GM21529 (cell line): ENCODE data around the gene NHSL2.
"Not testable (repeated sequence)": the region's sequence is repeated elsewhere in the genome, so short reads cannot be mapped to it uniquely, and the experiment has no call there.

ENCODE experiments used
- ATAC-seq: cut with Tn5 transposase; IDR thresholded peaks from one replicate; pipeline ENCODE4 v1.9.1; 2021; ENCODE audit not compliant: unreplicated experiment

NHSL2 gene

DNA sequence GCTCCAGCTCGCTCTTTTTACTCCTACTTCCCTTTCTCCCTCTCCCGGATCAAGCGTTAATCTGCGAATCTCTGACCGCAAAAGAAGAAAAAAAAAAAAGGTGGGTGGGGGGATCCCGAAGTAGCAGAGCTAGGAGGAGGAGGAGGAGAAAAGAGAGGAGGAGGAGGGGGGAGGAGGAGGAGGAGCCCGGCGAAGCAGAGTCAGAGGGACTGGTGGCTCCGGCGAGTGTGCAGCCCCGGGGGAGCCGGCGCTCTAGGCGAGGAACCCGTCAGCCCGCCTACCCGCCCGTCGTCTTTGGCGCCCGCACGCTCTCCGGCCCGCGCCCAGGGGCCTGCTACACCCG, at the start of gene NHSL2:
NHSL2 (plus strand) TSS at position 203 of the 343 bp plus-strand sequence.
- ATAC-seq = no peak

DNA sequence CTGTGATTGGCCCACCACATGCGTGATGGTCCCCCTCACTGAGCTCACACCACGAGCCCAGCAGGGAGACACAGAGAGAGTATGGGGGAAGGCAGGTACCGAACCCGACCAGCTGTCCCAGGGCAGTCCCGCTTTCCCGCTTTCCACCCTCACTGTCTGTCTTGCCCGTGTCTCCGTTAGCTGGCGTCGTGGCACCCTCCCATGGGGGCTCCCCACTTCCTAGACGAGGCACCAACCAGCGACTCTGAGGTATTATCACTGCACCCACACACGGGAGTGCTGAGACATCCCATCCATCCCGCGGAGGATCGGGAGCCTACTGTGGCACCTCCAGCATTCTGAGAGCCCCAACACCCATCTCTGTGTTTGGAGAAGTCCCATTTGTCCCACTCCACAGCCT, 43.0 kb upstream of the NHSL2 start:
- ATAC-seq = no peak

DNA sequence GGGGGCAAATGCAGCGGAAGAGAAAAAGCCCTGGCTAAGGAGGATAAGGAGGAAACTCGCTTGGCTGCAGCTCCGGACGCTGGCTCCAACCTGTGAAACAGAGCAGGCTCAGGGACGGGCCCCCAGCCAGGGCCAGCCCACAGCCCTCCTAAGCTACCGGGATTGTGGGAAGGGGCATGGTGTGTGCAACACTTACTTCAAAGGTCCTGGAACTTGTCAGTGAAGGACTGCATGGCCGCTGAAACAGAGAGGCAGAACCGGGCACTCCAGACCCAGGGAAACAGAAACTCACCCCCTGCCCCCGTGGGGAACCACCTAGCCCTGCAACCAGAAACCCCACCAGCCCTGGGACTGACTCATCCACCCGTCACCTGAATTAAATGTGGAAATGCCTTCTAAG, 41.1 kb upstream of the NHSL2 start:
- ATAC-seq = not testable (repeated sequence)

DNA sequence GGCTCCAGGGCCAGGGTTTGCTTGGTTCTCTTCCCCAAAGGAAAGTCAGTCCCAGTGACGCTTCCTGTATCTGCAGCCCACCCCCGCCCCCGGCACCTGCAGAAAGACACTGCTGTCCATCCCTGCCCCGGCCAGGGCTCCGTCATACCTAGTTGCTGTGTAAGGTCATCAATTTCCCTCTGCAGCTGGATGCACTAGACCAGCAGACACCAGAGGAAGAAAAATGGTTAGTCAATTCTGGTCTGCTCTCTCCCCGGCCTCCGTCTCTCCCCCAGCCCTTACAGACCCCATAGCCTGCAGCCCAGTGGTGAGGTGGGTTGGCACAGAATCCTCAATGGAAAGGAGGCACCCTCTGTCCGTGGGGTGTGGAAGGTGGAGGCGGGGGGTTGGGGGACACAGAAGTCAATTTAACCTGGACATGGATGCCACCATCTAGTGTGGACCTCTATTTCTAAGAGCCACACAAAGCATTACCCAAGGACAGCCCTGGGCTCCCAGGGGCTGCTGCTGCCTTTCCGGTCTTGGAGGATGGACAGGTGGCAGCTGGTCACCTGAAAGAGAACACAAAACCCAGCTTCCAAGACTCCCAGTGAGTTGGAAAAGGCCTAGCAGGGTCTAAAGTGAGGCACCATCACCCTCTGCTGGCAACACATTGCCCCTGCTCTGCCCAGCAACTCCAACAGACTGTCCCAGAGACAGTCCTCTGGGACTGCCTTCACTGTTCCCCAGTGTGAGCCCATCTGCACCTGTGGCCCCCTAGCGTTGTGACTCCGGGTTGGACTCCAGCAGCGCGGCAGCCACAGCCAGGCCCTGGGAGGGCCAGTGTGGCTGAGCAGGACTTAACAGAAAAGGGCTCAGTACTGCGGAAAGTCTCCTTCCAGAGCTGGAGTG, 40.2 kb upstream of the NHSL2 start:
- no peak for ATAC-seq

DNA sequence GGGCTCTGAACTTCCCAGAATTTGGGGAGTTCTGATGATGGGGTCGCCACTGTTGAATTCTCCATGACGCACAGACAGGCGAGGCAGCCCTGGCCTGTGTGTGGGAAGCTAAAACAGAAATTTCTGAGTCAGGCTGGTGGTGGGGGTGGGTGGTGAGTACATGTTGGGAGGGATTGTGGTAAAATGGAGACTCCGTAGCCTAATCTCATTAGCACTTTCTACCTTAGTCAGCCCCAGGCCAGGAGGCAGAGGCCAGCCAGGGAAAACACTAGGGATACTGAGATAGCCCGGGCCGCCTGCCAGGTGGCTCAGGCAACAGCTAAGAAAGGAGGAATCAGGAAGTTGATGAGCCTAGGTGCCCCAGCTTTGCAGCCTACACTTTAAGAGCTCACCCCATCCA, 39.3 kb upstream of the NHSL2 start:
- ATAC-seq = no peak

DNA sequence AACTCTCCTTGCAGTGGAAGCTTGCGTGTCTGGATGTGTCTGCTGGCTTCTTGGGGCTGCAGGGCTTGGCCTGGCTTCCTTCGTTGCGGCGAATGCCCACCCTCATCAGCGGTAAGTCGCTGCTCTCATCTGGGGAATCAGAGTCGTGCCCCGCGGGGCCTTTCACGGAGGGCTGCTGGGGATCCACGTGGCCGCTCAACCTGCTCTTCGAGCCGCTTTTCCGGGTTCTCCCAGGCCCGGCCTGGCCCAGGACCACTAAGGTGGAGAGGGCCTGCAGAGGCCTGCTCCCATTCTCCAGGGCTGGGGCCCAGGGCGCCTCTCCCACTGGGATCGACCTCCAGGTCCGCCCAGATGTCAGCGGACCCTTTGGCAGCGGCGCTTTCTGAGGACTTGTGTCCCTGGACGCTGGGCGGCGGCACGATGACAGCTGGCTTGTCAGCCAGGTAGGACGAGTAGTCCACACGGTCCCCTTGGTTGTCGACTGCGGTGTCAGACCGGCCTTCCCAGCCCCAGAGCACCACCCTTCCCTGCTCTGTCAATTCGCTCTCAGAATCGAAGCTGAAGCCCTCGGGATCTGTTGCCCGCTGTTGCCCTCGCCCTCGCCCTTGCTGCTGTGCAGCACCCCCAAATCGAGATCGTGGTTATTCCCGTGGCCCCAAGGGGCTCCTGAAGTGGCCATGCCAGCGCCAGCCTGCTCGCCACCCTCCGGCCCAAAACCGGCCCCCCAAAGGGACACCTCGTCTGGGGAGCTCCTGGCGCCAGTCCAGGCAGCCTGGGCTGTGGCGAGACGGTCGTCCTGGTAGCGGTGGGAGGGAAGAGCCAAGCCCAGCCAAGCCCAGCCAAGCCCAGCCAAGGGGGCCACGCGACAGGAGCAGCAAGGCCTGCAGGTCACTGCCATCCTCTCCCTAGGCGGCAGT, 37.8 kb upstream of the NHSL2 start:
- no peak for ATAC-seq

DNA sequence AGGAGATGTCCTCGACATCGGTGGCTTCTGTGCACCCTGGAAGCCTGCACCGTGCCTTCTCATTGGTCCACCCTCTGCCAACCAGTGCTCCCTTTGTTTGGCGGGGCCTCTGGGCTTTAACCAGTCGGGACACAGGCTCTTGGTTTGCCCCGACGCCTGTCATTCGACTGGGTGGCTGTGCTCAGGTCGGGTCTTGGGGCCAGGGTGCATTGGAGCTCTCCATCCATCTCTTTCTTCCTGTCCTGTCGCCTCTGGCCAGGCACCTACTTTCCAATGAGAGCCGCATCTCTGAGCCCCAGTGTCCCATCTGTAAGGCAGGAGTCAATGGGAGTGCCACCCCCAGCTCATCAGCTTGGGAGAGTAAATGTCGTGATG, 37.2 kb upstream of the NHSL2 start:
- ATAC-seq = no peak

DNA sequence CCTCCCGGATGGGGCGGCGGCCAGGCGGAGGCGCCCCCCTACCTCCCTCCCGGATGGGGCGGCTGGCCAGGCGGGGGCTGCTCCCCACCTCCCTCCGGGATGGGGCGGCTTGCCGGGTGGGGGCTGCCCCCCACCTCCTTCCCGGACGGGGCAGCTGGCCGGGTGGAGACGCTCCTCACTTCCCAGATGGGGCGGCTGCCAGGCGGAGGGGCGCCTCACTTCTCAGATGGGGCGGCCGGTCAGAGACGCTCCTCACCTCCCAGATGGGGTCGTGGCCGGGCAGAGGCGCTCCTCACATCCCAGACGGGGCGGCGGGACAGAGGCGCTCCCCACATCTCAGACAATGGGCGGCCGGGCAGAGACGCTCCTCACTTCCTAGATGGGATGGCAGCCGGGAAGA, 33.8 kb upstream of the NHSL2 start:
- ATAC-seq = not testable (repeated sequence)

DNA sequence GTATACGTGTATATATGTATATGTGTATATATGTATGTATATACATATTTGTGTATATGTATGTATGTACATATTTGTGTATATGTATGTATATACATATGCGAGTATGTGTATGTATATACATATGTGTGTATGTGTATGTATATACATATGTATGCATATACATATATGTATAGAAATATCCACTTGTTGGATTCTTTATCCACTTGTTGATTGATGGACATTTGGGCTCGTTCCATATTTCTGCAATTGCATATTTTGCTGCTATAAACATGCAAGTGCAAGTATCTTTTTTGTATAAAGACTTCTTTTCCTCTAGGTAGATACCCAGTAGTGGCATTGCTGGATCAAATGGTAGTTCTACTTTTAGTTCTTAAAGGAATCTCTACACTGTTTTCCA, 25.5 kb upstream of the NHSL2 start:
- no peak for ATAC-seq

DNA sequence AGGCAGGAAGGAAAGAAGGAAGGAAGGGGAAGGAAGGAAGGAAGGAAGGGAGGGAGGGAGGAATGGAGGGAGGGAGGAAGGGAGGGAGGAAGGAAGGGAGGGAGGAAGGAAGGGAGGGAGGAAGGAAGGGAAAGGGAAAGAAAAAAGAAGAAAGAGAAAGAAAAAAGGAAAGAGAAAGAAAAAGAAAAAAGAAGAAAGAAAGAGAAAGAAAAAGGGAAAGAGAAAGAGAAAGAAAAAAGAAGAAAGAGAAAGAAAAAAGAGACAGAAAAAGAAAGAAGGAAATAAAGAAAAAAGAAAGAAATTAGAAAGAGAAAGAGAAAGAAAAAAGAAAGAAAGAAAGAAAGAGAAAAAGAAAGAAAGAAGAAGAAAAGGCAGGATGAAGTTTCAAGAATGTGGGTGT, 15.0 kb upstream of the NHSL2 start:
- ATAC-seq = no peak

DNA sequence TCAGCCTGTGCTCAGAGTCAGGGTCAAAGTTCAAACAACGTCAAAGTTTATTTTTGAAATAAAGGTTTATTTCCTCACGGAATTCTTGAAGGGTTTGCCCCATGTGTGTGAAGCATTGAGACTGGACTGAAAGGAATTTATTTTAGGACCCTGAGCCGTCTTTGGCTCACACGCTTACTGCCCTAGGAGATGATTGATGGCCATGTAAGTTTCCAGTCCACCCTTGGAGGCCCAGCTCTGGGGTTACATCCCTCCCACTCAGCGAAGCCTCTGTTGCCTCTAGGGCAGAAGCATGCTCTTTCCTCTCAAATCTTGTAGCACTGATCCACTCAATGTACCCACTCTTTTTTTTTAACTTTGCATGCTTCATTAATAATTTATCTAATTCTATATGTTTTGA, 4.5 kb upstream of the NHSL2 start:
- no peak for ATAC-seq

DNA sequence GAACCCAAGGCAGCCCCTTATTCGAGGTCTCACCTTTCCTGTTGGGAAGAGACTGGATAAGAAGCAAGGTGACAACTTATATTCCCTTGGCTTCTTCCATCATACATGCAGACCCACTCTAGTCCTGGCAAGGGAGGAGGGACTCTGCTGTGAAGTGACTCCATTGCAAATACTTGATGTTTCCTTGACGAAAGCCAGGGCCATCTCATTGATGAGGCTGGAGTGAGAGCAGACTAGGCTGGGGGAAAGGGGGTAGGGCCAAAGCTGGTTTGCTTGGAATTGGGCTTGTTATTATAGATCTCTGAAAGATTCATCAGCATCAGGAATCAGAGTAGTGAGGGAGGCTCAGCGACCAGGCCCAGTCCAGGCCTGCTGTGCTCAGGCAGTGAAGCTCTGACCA, 2.3 kb upstream of the NHSL2 start:
- ATAC-seq = no peak

DNA sequence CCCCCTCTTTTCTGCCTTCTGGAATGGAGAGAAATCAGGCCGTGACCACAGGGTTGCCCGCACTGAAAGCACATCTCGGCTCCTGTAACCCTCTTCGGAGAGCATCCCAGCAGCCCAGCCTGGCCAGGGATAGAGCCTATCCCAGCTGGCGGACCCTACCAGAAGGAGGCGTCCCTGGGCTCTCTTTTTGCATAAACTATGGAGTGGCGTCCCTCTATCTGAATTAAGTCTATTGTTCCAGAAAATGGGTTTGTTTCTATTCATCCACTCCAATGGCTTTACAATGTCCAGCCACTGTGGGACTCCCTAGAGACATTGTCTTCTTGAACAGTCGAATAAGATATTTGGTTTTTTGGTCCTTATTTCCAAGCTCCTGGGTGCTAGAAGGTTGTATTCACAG, 689 bp upstream of the NHSL2 start:
- ATAC-seq = no peak

DNA sequence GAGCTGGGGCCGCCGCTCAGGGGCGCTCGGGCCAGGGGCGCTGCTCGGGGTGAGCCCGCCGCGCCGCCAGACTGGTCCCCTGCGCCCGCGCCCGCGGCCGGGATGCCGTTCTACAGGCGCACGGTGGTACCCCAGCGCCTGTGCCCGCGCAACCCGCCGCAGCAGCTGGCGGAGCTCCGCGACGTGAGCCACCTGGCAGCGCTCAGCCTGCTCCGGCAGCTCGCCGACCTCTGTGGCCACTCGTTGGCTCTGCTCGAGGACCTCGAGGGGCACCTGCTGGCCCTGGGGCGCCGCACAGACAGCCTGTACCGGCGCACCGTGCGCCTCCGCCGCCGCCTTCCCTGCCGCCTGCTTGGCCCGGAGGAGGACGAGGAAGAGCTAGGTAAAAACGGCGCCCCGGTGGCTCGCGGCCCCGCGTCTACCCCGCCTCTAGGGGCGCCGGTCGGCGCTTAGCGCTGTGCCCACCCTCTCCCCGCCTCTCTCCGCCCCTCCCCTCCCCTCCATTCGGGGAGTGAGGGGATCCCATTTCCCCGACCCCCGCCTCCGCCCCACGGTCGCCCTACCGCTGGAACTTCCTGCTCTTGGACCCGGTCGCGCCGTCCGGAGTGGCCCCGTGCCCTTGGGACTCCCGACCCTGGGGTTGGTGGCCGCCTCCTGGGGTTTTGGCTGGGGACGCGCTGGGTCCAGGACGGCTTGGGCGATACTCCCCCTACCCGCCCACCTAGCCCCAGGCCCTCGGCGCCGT, 513 bp downstream of the NHSL2 start:
- no peak for ATAC-seq

DNA sequence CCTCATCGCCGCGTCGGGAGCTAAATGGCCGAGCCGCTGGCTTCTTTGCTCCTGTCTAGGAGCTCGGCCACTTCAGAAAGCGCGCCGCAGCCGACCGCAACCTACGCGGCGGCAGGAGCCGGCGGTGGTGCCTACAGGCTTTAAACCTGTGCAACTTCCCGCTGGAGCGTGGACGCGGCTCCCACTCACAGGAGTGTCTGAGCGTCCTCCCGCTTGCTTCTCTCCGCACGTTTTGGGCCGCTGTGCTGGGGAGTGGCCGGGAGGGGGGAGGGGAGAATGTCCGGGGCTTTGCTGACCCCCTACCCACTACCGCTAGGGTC, 1.0 kb downstream of the NHSL2 start:
- ATAC-seq = no peak

DNA sequence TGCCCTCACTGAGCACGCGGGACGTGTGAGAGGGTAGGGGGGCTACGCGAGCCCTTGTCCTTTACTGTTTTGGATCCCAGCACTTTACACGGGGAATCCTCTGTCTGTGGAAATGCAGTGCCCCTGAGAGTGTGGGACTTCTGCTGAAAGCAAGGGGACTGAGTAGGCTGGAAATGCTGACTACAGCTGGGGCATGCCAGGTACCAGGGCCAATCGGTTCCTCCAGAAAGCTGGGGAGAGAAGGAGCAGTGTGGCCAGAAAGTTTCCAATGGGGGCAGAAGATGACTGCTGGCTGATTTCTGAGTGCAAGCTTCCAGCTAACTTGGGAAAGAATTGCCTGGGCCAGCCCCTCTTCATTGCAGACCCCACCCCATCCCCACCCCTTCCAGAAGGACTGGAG, 1.5 kb downstream of the NHSL2 start:
- ATAC-seq = no peak

DNA sequence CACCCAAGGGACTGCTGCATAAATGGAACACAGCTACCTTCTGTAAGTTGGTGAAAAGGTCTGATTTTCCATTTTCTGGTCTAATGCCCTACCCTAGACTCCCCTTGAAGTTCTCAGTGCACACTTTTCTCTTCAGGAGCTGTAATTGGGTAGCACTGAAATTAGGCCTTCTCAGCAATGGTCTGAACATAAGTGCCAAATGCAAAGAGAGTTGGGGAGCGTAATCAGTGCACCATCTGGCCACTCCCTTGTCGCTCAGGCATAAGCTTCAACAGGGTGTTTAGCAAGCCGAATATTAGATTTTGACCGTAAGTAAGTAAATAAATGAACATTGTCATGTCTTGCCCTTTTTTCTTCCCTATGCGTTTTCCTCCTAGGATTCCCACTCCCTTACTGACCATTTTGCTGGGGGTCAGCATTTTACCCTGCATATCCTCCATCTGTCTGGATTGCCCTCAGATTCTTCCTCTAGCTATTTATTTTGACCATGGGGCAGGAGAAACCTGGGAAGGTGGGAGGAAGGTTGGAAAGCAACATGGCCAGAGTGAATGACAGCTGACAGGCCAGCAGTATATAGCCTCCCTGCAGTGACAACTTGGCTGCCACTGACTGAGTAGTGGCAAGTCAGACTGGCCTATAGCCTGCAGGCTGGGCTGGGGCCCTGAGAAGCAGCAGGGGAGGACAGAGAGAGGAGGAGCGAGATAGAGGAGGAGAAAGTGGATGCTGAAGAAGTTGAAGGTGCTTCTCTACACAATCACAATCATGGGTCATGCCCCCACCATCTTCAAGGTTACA, 2.7 kb downstream of the NHSL2 start:
- ATAC-seq = no peak

DNA sequence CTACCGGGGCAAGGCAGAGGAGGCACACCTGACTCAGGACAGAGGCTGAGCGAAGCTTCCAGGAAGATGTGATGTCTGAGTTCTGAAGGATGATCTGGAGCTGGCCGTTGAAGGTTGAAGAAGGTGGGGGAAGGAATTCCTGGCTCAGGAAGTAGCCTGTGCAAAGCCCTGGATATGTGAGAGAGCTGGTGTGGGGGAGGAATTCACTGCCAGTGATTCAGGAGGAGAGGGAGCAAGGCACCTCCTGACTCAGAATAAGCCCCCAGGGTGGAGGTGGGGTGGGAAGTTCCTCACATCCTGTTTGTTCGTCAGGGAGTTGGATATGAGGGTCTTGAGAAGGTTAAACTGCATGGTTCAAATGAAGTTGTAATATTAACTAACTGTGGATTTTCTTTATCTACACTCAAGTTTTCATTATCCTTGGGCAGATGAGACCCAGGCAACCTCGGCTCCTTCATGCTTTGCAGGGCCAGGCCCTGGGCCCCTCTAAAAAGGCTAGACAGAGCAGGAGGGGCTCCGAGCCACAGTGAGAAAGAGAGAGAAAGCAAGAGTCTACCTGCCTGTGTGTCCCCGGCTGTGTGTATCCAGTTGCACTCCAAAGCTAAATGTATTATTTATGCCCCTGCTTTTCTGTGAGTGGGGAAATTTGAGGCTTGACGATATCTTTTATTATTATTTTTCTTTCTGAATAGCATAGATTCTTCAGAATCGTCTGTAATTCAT, 7.1 kb downstream of the NHSL2 start:
- ATAC-seq = no peak

DNA sequence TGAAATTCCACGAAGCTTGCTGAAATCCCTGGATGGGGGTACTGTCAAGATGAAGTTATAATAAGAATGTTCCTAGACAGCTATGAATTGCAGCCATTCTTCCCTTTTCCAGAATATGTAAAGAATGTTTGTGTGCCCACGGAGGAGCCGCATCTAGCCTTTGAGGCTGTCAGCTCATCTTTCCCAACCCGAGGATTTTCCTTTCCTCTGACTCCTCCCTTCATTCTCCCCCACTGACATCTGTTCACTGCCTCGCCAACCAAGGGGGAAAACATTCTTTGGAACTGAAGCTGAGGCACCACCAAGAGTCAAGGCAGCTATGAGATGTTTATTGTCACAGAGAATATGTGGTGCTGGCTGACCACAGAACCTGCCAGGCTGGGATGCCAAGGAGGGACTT, 8.8 kb downstream of the NHSL2 start:
- ATAC-seq = no peak

DNA sequence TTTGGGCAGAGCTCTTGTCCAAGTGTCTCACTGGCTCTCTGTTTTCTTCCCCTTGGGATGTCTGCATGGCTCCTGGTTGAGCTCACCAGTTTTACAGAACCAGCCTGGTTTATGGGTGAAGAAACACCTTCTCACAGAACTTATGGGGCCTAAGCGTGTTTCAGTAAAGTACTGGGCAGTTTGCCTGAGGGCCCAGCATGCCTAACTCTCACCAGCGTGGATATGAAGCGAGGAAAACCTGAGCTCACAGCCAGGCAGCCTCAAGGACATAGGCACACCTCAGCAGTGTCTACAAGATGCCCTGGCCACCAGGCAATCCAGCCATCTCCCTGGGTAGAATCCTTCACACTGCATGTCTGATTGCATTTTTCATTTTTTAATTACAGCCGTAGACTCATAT, 9.2 kb downstream of the NHSL2 start:
- no peak for ATAC-seq
